ENCODE results near the gene PRPS1.
"Not testable (repeated sequence)": the region's sequence is repeated elsewhere in the genome, so short reads cannot be mapped to it uniquely, and the experiment has no call there.

Gene PRPS1

GRCh38 chrX:107630031-107630689, 1.9 kb downstream of the PRPS1 start:
- no peak for DNase-seq (ENCODE audit: low read depth, low spot score)

- DNase-seq (ENCODE audit: low read depth, low spot score), result no peak
These were observed 4.0 kb downstream of the PRPS1 start for GRCh38 chrX:107632346-107632745.

GRCh38 chrX:107646735-107647134, 18.4 kb downstream of the PRPS1 start:
- no peak for DNase-seq (ENCODE audit: low read depth, low spot score)

GRCh38 chrX:107648332-107648731, 20.0 kb downstream of the PRPS1 start:
- DNase-seq (ENCODE audit: low read depth, low spot score), result no peak

GRCh38 chrX:107654566-107654871, 26.2 kb downstream of the PRPS1 start:
- no peak for DNase-seq (ENCODE audit: low read depth, low spot score)

- no peak for DNase-seq (ENCODE audit: low read depth, low spot score)
These were observed 26.8 kb downstream of the PRPS1 start for GRCh38 chrX:107654872-107655761.

GRCh38 chrX:107656978-107657377, 28.7 kb downstream of the PRPS1 start:
- DNase-seq (ENCODE audit: low read depth, low spot score), result no peak

- DNase-seq (ENCODE audit: low read depth, low spot score), result no peak
These were observed 30.4 kb downstream of the PRPS1 start for GRCh38 chrX:107658660-107659059.

GRCh38 chrX:107659286-107659685, 31.0 kb downstream of the PRPS1 start:
- no peak for DNase-seq (ENCODE audit: low read depth, low spot score)

GRCh38 chrX:107659768-107660167, 31.5 kb downstream of the PRPS1 start:
- DNase-seq (ENCODE audit: low read depth, low spot score), result no peak

GRCh38 chrX:107662145-107662544, 33.8 kb downstream of the PRPS1 start:
- no peak for DNase-seq (ENCODE audit: low read depth, low spot score)

GRCh38 chrX:107662824-107663223, 34.5 kb downstream of the PRPS1 start:
- DNase-seq (ENCODE audit: low read depth, low spot score), result no peak

- DNase-seq (ENCODE audit: low read depth, low spot score), result no peak
These were observed 38.6 kb downstream of the PRPS1 start for GRCh38 chrX:107666931-107667330.

GRCh38 chrX:107667426-107667825, 39.1 kb downstream of the PRPS1 start:
- DNase-seq (ENCODE audit: low read depth, low spot score), result no peak

GRCh38 chrX:107668710-107669109, 40.4 kb downstream of the PRPS1 start:
- DNase-seq (ENCODE audit: low read depth, low spot score), result not testable (repeated sequence)

GRCh38 chrX:107669261-107669660, 41.0 kb downstream of the PRPS1 start:
- DNase-seq (ENCODE audit: low read depth, low spot score), result no peak

- no peak for DNase-seq (ENCODE audit: low read depth, low spot score)
These were observed 41.7 kb downstream of the PRPS1 start for GRCh38 chrX:107669885-107670628.

GRCh38 chrX:107671256-107671655, 42.9 kb downstream of the PRPS1 start:
- DNase-seq (ENCODE audit: low read depth, low spot score), result not testable (repeated sequence)

GRCh38 chrX:107672955-107673378, 44.7 kb downstream of the PRPS1 start:
- DNase-seq (ENCODE audit: low read depth, low spot score), result no peak

GRCh38 chrX:107673431-107673830, 45.1 kb downstream of the PRPS1 start:
- no peak for DNase-seq (ENCODE audit: low read depth, low spot score)

GRCh38 chrX:107673933-107674479, 45.7 kb downstream of the PRPS1 start:
- DNase-seq (ENCODE audit: low read depth, low spot score), result no peak
